Hematopoietic multipotent progenitor cell (in vitro differentiated cells): ENCODE measurements around the gene PKNOX1. TPM values are rescaled to one million over a fixed set of nuclear protein-coding genes. Genes with fewer than 3 reads are reported as not detected.
"Not testable (repeated sequence)": the region's sequence is repeated elsewhere in the genome, so short reads cannot be mapped to it uniquely, and the experiment has no call there.

Experiments
- DNase-seq, 3 donors: peaks; one replicate each; pipeline ENCODE4 v3.0.0-alpha.2; 2011 to 2015; ENCODE audit warnings: low read depth in 2 of 3, low spot score in 2 of 3
- total RNA-seq: library from RNA; depleted of rRNA; stranded (reverse); fragments of >200 nt; gene quantifications from one replicate; pipeline ENCODE4 v1.2.3, GENCODE V29; 2012

Gene PKNOX1
- total RNA-seq, 1 donor = 13.7 TPM

DNA sequence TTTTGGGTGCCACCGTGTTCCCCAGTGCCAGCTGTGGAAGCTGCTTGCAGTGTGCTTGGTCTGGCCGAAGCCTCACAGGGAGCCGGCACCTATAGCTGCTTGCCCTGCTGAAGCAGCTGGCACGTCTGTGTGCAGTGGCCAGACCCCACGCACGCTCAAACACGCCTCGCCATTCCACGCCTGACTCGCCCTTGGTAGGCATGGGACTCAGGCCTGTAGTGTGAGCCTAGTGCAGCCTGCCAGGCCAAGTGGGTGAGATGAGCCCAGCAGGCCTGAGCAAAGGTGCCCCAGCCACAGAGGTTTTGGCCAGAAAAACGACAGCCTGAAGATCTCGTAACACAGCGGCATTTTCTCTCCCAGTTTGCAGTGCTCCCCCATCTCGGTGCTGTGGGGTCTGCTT, 68.9 kb downstream of the PKNOX1 start:
- DNase-seq = not testable (repeated sequence)

DNA sequence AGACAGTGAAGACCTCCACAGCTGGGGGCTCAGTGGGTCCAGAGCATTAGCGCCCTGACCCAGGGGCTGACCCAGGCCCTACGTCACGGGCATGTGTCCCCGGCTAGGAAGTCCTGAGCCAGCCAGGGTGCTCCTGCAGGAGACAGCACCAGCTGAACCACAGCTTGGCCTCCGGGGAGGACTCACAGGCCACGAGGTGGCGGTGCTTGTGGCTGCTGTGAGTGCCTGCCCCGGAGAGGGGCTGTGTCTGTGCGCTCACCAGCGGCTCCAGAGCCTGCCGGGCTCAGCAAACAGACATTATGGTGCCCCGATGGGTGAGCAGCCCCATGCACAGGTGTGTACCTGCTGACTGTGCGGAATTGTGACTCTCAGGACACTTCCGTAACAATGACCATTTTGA, 70.2 kb downstream of the PKNOX1 start:
- DNase-seq = not testable (repeated sequence)

DNA sequence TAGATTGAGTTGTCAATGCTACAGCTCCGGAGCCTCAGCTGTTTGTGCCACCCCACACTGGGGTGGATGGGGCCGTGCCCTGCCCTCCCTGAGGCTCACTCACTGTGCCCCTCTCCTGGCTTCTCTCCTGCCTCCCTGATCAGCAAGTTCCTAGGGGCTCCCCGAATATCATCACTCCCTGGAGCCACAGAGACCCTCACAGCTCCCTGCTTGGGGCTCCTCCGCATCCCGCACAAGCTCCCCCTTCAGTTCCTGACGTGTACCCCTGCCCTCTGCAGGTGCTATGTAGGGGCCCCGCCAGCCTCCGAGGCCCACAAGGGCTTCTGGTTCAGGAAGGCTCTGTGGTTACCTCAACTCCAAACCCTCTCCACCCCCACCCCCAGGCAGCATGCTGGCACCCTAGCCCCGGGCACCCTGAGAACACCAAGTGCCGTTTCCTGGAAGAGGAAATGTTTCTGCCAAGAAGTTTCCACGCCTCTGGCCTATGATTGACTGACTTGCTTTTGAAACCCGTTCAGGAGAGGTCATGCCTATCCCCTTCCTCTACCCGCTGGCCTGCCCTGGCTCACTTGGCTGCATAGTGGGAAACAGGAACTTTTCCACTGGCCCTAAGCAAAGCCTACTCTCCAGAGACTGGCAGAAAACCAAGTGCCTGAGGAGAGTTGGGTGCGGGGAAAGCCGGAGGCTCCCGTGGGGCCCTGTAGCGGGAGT, 71.0 kb downstream of the PKNOX1 start:
- DNase-seq = not testable (repeated sequence)

GRCh38 chr21:43045876-43046821, 71.8 kb downstream of the PKNOX1 start:
- DNase-seq = not testable (repeated sequence)

- DNase-seq = not testable (repeated sequence)
Observed at GRCh38 chr21:43053112-43053511, 78.8 kb downstream of the PKNOX1 start.

GRCh38 chr21:43062955-43063664, 88.7 kb downstream of the PKNOX1 start:
- DNase-seq = not testable (repeated sequence)

DNA sequence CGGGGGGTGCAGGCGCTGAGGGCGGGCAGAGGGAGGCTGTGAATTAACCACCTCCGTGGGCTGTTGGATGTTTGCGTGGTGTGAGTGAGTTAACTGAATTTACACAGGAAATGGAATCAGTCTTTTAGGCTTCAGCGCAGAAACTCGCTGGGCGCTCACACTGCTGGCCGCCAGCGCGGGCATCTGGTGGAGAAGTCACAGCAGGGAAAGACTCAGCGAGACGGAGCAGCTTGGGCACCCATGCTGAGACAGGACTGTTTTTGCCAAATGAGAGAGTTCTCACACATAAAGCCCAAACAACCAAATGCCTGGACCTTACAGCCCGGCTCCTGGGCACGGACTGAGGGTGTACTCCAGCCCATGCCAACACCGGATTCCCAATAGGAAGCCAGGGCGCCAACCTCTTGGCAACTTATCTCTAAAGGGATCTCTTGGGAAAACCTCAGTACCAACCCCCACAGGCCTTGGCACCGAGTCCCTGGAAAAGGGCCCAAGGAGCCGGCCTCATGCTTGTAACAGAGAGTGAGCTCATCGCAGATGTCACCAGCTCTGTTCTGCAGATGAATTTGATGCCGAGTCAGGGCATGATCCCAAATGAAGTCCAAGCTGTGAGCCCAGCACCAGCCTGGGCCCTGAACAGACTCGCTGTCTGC, 90.0 kb downstream of the PKNOX1 start:
- DNase-seq = not testable (repeated sequence)

DNA sequence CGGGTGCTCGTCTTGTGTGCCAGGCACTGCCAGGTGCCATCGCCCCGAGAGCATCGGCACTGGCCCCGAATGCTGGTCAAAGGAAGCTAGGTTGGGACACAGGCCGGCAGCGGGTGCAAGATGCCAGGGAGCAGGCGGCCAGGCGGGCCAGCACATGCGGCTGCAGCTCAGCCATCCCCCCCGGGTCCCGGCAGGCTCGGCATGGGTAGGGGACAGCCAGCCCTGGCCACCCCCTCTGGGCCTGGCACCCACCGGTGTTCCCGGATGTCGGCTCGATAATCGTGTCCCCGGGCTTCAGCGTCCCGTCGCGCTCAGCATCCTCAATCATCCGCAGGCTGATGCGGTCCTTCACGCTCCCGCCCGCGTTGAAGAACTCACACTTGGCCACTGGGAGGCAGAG, 91.6 kb downstream of the PKNOX1 start:
- DNase-seq = not testable (repeated sequence)

- DNase-seq = not testable (repeated sequence)
Observed at GRCh38 chr21:43066690-43067089, 92.3 kb downstream of the PKNOX1 start.

- DNase-seq = not testable (repeated sequence)
Observed at GRCh38 chr21:43068065-43068464, 93.7 kb downstream of the PKNOX1 start.

GRCh38 chr21:43069682-43070081, 95.3 kb downstream of the PKNOX1 start:
- not testable (repeated sequence) for DNase-seq

DNA sequence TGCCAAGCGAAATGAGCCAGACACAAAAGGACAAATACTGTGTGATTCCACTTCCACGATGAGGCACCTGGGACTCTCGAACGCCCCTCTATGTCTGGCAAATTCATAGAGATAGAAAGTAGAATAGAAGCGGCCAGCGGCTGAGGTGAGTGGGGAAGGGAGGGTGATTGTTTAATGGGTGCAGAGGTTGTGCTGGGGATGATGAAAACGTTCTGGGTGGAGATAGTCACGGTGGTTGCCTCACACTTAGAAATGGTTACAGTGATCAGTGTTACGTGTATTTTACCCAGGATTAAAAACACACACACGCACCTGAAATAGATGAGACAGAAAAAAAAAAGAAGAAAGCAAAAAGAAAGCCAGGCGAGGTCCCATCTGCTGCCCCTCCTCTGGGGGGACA, 98.4 kb downstream of the PKNOX1 start:
- not testable (repeated sequence) for DNase-seq

- DNase-seq = not testable (repeated sequence)
Observed at GRCh38 chr21:43074401-43075169, 100.2 kb downstream of the PKNOX1 start.

DNA sequence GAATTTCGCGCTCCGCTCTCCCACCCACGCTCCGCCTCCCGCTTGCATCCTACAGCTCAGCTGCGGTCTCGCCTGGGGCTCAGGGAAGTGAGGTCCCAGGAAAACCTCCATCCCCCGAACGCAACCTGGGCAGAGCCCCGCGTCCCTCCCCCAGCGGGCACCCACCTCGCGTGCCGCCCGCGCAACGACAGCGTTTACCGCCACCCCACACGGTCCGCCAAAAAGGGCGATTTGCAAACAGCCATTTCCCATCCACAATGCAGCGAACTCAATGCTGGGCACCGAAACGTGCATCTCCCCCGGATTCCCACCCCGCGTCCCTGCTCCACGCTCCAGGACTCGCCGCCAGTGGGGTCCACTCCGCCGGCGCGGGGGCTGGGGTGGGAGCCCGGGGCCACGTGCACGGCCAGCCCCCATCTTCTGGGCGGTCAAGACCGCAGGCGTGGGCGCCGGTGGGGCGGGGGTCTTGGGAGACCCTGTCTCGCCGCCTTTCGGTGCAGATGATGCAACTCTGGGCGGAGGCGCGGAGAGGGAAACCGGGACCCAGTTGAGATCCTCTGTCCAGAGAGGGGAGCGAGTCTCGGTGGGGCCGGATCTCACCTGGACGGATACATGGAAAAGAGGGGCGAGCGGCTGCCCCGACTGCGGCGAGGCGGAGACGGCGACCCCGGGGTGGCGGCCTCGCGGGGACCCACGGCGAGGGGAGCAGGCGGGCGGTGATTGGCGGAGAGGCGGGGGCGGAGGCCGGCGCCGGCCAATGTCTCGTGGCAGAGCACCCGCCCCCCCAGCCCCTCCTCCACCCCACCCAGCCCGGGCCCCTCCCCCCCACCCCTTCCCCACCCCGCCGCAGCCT, 101.0 kb downstream of the PKNOX1 start, which contains the start of gene CBS:
CBS (minus strand) TSS at position 666 of the 853 bp plus-strand sequence. CDS start 3,642 bp downstream, outside the sequence.
- not testable (repeated sequence) for DNase-seq

DNA sequence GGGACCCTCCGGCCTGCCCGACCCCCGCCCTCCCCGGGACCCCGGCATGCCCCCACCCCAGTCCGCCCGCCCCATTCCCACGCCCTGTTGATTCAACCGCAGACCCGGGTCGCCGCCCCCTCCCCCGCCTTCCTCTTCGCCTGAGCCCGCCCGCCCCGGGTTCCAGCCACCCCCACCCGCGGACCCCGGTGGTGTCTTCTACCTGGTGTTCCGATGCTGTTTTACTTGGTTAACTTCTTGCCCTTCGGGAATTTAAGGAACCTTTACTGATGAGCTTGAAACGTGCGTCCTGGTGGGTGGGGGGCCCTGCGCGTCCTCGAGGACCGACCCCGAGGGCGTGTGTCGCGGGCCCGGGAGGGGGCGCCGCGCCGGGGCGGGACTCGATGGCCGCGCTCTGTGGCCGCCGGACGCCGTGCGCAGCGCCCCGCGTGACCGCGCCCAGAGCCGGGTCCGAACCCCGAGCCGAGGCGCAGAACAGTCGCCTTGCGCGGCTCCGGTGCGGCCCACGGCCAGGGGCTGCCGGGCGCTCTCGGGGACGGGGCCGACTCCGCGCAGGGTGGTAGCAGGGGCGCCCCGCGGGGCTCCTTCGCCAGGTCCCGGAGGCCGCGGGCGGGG, 101.8 kb downstream of the PKNOX1 start:
- DNase-seq = not testable (repeated sequence)

GRCh38 chr21:43076643-43077042, 102.3 kb downstream of the PKNOX1 start:
- DNase-seq = not testable (repeated sequence)

GRCh38 chr21:43082587-43083300, 108.4 kb downstream of the PKNOX1 start:
- not testable (repeated sequence) for DNase-seq
